HEK293 (cell line): Measurements from ENCODE around the gene TMEM161B.

Experiments
- CTCF ChIA-PET: fragments of 350-600 bp; formaldehyde crosslinking; extraction: SDS; loops from one replicate; lab custom pipeline; 2021; ENCODE audit warnings: antibody characterized with exemption; lab: Yijun Ruan, JAX
- POLR2A ChIA-PET: fragments of 300-600 bp; formaldehyde crosslinking; extraction: SDS; loops from one replicate; lab custom pipeline; 2020; ENCODE audit warnings: antibody characterized with exemption, inconsistent platforms; lab: Yijun Ruan, JAX
- H3K27ac ChIP-seq: fragments of 200-500 bp; sonication (Bioruptor generic); 2 replicates; pipeline ENCODE4 v1.5.1; 2014; ENCODE audit warnings: low read depth, low read length, control low read depth, inconsistent platforms; ENCODE audit errors: extremely low read depth
- H3K36me3 ChIP-seq, 2 experiments: fragments of 200-500 bp in 1 of 2; sonication (Bioruptor generic) in 1 of 2; 1 replicate in 1 of 2; 2 replicates in 1 of 2; pipeline ENCODE4 v1.5.1; 2014 to 2017; ENCODE audit warnings: inconsistent platforms in 2 of 2, low read length in 2 of 2; ENCODE audit not compliant: control insufficient read depth in 2 of 2, insufficient read depth in 1 of 2
- H3K4me1 ChIP-seq: fragments of 200-500 bp; sonication (Bioruptor generic); 2 replicates; pipeline ENCODE4 v1.5.1; 2014; ENCODE audit warnings: mild to moderate bottlenecking, low read length, inconsistent platforms; ENCODE audit not compliant: control insufficient read depth, insufficient read depth
- H3K4me3 ChIP-seq: 2 replicates; pipeline ENCODE4 v1.5.1; 2011; ENCODE audit warnings: low read depth, mild to moderate bottlenecking, control low read depth, low read length, moderate library complexity
- H3K9me3 ChIP-seq: fragments of 200-500 bp; sonication (Bioruptor generic); 2 replicates; pipeline ENCODE4 v1.5.1; 2014; ENCODE audit warnings: low read depth, low read length, inconsistent platforms; ENCODE audit not compliant: control insufficient read depth, insufficient read depth
- BCL11A ChIP-seq: fragments of 450-650 bp; formaldehyde crosslinking; IDR thresholded peaks from 2 replicates; pipeline ENCODE4 v1.5.1; 2016; ENCODE audit warnings: low read depth, missing biosample characterization, missing genetic modification characterization
- BCL11B ChIP-seq: fragments of 450-650 bp; formaldehyde crosslinking; IDR thresholded peaks from 2 replicates; pipeline ENCODE4 v1.5.1; 2016; ENCODE audit warnings: low read depth, missing biosample characterization, missing genetic modification characterization
- GLI2 ChIP-seq: fragments of 450-650 bp; formaldehyde crosslinking; IDR thresholded peaks from 2 replicates; pipeline ENCODE4; 2017; ENCODE audit warnings: missing biosample characterization, missing genetic modification characterization, low read depth, borderline replicate concordance
- HOXD13 ChIP-seq: sonication (generic); formaldehyde crosslinking; IDR thresholded peaks from 2 replicates; pipeline ENCODE4 v1.8.0; 2022; ENCODE audit warnings: missing genetic modification reagents, borderline replicate concordance
- KLF1 ChIP-seq: fragments of 450-650 bp; formaldehyde crosslinking; IDR thresholded peaks from 2 replicates; pipeline ENCODE4 v1.5.1; 2016; ENCODE audit warnings: missing biosample characterization, missing genetic modification characterization
- KLF16 ChIP-seq: fragments of 450-650 bp; formaldehyde crosslinking; IDR thresholded peaks from 2 replicates; pipeline ENCODE4 v1.5.1; 2017; ENCODE audit warnings: missing biosample characterization, missing genetic modification characterization
- PATZ1 ChIP-seq: fragments of 450-650 bp; formaldehyde crosslinking; IDR thresholded peaks from 2 replicates; pipeline ENCODE4 v1.5.1; 2016; ENCODE audit warnings: missing biosample characterization, missing genetic modification characterization
- SCRT1 ChIP-seq: fragments of 450-650 bp; formaldehyde crosslinking; IDR thresholded peaks from 2 replicates; pipeline ENCODE4 v1.5.1; 2016; ENCODE audit warnings: missing biosample characterization, missing genetic modification characterization, borderline replicate concordance
- SCRT2 ChIP-seq: fragments of 450-650 bp; formaldehyde crosslinking; IDR thresholded peaks from 2 replicates; pipeline ENCODE4 v1.5.1; 2016; ENCODE audit warnings: missing biosample characterization, missing genetic modification characterization
- SETDB1 ChIP-seq: IDR thresholded peaks from one replicate; pipeline ENCODE4 v1.6.1; 2017; ENCODE audit warnings: mild to moderate bottlenecking, low read length, moderate library complexity, mixed read lengths; ENCODE audit not compliant: insufficient read length
- ZEB2 ChIP-seq: fragments of 450-650 bp; formaldehyde crosslinking; IDR thresholded peaks from 2 replicates; pipeline ENCODE4 v1.5.1; 2016; ENCODE audit warnings: missing biosample characterization, missing genetic modification characterization
- ZNF112 ChIP-seq: fragments of 450-650 bp; formaldehyde crosslinking; IDR thresholded peaks from 2 replicates; pipeline ENCODE4 v1.5.0; 2017; ENCODE audit warnings: missing biosample characterization, missing genetic modification characterization
- ZNF138 ChIP-seq: fragments of 450-650 bp; formaldehyde crosslinking; IDR thresholded peaks from 2 replicates; pipeline ENCODE4 v1.5.1; 2016; ENCODE audit warnings: missing biosample characterization, missing genetic modification characterization, borderline replicate concordance
- ZNF404 ChIP-seq: fragments of 450-650 bp; formaldehyde crosslinking; IDR thresholded peaks from 2 replicates; pipeline ENCODE4 v1.5.1; 2017; ENCODE audit warnings: missing biosample characterization, missing genetic modification characterization
- ZNF449 ChIP-seq: fragments of 450-650 bp; formaldehyde crosslinking; IDR thresholded peaks from 2 replicates; pipeline ENCODE4 v1.5.1; 2017; ENCODE audit warnings: missing biosample characterization, mild to moderate bottlenecking, missing genetic modification characterization, moderate library complexity
- ZNF48 ChIP-seq: fragments of 450-650 bp; formaldehyde crosslinking; IDR thresholded peaks from 2 replicates; pipeline ENCODE4 v1.5.1; 2016; ENCODE audit warnings: missing biosample characterization, missing genetic modification characterization
- ZNF544 ChIP-seq: fragments of 450-650 bp; formaldehyde crosslinking; IDR thresholded peaks from 2 replicates; pipeline ENCODE4 v1.5.0; 2017; ENCODE audit warnings: missing biosample characterization, missing genetic modification characterization
- ZNF626 ChIP-seq: fragments of 450-650 bp; sonication (Bioruptor Pico); formaldehyde crosslinking; IDR thresholded peaks from 2 replicates; pipeline ENCODE4 v1.5.1; 2018; ENCODE audit warnings: missing biosample characterization, missing genetic modification characterization, inconsistent platforms
- ZNF677 ChIP-seq: fragments of 450-650 bp; IDR thresholded peaks from 2 replicates; pipeline ENCODE4 v1.5.0; 2018; ENCODE audit warnings: missing biosample characterization, mild to moderate bottlenecking, missing genetic modification characterization, moderate library complexity
- ZNF707 ChIP-seq: fragments of 450-650 bp; formaldehyde crosslinking; IDR thresholded peaks from 2 replicates; pipeline ENCODE4 v1.5.1; 2016; ENCODE audit warnings: missing biosample characterization, missing genetic modification characterization
- ZNF747 ChIP-seq: fragments of 450-650 bp; formaldehyde crosslinking; IDR thresholded peaks from 2 replicates; pipeline ENCODE4 v1.5.1; 2016; ENCODE audit warnings: missing biosample characterization, missing genetic modification characterization
- TF ChIP-seq, protein P1 (sequence below): fragments of 450-650 bp; formaldehyde crosslinking; IDR thresholded peaks from 2 replicates; pipeline ENCODE4 v1.5.1; 2016; ENCODE audit warnings: missing biosample characterization, missing genetic modification characterization
- TF ChIP-seq, protein P2 (sequence below): fragments of 450-650 bp; formaldehyde crosslinking; IDR thresholded peaks from 2 replicates; pipeline ENCODE4 v1.5.1; 2016; ENCODE audit warnings: missing biosample characterization, missing genetic modification characterization, borderline replicate concordance
- TF ChIP-seq, protein P3 (sequence below): fragments of 450-650 bp; formaldehyde crosslinking; IDR thresholded peaks from 2 replicates; pipeline ENCODE4 v1.5.1; 2016; ENCODE audit warnings: missing biosample characterization, missing genetic modification characterization

The TMEM161B gene

GRCh38 chr5:88283690-88284089 is 15.0 kb upstream of the TMEM161B start (continued):
- TF ChIP-seq GLI2 (tag by site-specific recombination) = no peak

DNA sequence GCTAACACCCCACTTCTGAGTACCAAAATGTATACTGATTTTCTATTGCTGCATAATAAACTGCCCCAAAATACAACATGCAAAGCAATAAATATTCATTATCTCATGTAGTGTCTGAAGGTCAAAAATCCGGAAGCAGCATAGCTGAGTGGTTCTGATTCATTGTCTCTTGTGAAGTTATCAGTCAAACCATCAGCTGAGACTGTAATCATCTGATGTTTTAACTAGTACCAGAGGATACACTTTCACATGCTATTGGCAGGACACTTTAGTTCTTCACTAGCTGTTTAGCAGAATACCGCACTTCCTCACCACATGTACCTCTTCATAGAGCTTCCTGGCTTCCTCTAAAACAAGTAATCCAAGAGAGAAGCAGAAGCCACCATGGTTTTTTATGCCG is 12.7 kb upstream of the TMEM161B start:
- Histone ChIP-seq H3K36me3 (peaks cover 8 to 27% of the 10 kb centered on the region in 2 experiments), H3K9me3 (no peaks in the 10 kb centered on the region), H3K4me1 (no peaks in the 10 kb centered on the region), H3K4me3 (no peak overlapping the region), H3K27ac (no peak overlapping the region)
- ChIA-PET CTCF (interaction anchor here (1.1 kb wide), 1 partner anchor 13 kb away, joined by 3 read pairs; the partner anchor contains the start of gene TMEM161B), POLR2A (no interaction called here)
- TF ChIP-seq KLF1 (tag by site-specific recombination) = no peak
- no peak for TF ChIP-seq ZNF138 (tag by site-specific recombination)

DNA sequence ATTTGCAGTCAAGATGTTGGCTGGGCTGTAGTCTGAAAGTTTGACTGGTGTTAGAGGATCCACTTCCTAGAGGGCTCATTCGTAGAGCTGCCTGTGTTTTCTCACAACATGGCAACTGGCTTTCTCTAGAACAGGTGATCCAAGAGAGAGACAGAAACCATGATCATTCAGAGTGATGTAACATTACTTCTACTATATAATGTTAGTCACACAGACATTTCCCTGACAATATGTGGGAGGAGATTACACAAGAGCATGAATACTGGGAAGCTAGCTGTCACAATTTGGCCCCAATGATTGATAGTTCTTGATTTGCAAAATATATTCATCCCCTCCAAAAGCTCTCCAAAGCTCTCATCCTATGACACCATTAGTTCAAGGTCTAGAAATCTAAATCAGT is 10.9 kb upstream of the TMEM161B start:
- Histone ChIP-seq H3K4me1 (no peaks in the 10 kb centered on the region), H3K9me3 (no peaks in the 10 kb centered on the region), H3K27ac (no peak overlapping the region), H3K36me3 (peaks cover 8 to 36% of the 10 kb centered on the region in 2 experiments), H3K4me3 (no peak overlapping the region)
- TF ChIP-seq ZNF449 = no peak
- no peak for TF ChIP-seq ZNF544
- TF ChIP-seq, protein P1, sequence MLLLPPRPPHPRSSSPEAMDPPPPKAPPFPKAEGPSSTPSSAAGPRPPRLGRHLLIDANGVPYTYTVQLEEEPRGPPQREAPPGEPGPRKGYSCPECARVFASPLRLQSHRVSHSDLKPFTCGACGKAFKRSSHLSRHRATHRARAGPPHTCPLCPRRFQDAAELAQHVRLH (tag by site-specific recombination) = no peak
- TF ChIP-seq ZEB2 (tag by site-specific recombination) = no peak
- TF ChIP-seq SCRT2 (tag by site-specific recombination) = 0 out of 2 replicates have a peak, but pooled peaks have one; percentile 2
- no peak for TF ChIP-seq SCRT1
- no peak for TF ChIP-seq ZNF677 (tag by site-specific recombination)
- ChIA-PET CTCF (no interaction called here), POLR2A (no interaction called here)

GRCh38 chr5:88276378-88276777 is 7.7 kb upstream of the TMEM161B start:
- POLR2A ChIA-PET = no interaction called here
- CTCF ChIA-PET = no interaction called here
- peaks cover 14 to 43% of the 10 kb centered on the region in 2 experiments for H3K36me3 ChIP-seq
- TF ChIP-seq ZNF48 (tag by site-specific recombination) = no peak
- no peak for TF ChIP-seq ZNF747 (tag by site-specific recombination)
- TF ChIP-seq BCL11B (tag by site-specific recombination) = no peak
- TF ChIP-seq PATZ1 (tag by site-specific recombination) = no peak
- TF ChIP-seq BCL11A (tag by site-specific recombination) = no peak
- TF ChIP-seq SETDB1 = no peak
- TF ChIP-seq, protein P2, sequence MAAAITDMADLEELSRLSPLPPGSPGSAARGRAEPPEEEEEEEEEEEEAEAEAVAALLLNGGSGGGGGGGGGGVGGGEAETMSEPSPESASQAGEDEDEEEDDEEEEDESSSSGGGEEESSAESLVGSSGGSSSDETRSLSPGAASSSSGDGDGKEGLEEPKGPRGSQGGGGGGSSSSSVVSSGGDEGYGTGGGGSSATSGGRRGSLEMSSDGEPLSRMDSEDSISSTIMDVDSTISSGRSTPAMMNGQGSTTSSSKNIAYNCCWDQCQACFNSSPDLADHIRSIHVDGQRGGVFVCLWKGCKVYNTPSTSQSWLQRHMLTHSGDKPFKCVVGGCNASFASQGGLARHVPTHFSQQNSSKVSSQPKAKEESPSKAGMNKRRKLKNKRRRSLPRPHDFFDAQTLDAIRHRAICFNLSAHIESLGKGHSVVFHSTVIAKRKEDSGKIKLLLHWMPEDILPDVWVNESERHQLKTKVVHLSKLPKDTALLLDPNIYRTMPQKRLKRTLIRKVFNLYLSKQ (tag by site-specific recombination) = no peak
- no peak for TF ChIP-seq ZNF112 (tag by site-specific recombination)
- TF ChIP-seq ZNF626 = no peak
- TF ChIP-seq KLF16 (tag by site-specific recombination) = no peak
- TF ChIP-seq HOXD13 (CRISPR knock-in tag) = no peak
- TF ChIP-seq, protein P3, sequence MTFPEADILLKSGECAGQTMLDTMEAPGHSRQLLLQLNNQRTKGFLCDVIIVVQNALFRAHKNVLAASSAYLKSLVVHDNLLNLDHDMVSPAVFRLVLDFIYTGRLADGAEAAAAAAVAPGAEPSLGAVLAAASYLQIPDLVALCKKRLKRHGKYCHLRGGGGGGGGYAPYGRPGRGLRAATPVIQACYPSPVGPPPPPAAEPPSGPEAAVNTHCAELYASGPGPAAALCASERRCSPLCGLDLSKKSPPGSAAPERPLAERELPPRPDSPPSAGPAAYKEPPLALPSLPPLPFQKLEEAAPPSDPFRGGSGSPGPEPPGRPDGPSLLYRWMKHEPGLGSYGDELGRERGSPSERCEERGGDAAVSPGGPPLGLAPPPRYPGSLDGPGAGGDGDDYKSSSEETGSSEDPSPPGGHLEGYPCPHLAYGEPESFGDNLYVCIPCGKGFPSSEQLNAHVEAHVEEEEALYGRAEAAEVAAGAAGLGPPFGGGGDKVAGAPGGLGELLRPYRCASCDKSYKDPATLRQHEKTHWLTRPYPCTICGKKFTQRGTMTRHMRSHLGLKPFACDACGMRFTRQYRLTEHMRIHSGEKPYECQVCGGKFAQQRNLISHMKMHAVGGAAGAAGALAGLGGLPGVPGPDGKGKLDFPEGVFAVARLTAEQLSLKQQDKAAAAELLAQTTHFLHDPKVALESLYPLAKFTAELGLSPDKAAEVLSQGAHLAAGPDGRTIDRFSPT = no peak
- TF ChIP-seq ZNF707 = no peak
- no peak for TF ChIP-seq ZNF404 (tag by site-specific recombination)

More at GRCh38 chr5:88276378-88276777, 7.7 kb upstream of the TMEM161B start:
- no peak overlapping the region for H3K4me3 ChIP-seq
- no peaks in the 10 kb centered on the region for H3K9me3 ChIP-seq
- no peaks in the 10 kb centered on the region for H3K4me1 ChIP-seq
- H3K27ac ChIP-seq = no peak overlapping the region
